NCI-H1436 treated with DMSO at 0.1 percent for 48 hours (cell line): ENCODE measurements around the gene PTEN.
A peak's percentile ranks its signal among the peaks of the same experiment; 100 is the strongest.
"Not testable (repeated sequence)": the region's sequence is repeated elsewhere in the genome, so short reads cannot be mapped to it uniquely, and the experiment has no call there.

Experiments
- DNase-seq: peaks from one replicate; lab custom pipeline; 2025; lab: John Stamatoyannopoulos, UW

Gene PTEN

DNA sequence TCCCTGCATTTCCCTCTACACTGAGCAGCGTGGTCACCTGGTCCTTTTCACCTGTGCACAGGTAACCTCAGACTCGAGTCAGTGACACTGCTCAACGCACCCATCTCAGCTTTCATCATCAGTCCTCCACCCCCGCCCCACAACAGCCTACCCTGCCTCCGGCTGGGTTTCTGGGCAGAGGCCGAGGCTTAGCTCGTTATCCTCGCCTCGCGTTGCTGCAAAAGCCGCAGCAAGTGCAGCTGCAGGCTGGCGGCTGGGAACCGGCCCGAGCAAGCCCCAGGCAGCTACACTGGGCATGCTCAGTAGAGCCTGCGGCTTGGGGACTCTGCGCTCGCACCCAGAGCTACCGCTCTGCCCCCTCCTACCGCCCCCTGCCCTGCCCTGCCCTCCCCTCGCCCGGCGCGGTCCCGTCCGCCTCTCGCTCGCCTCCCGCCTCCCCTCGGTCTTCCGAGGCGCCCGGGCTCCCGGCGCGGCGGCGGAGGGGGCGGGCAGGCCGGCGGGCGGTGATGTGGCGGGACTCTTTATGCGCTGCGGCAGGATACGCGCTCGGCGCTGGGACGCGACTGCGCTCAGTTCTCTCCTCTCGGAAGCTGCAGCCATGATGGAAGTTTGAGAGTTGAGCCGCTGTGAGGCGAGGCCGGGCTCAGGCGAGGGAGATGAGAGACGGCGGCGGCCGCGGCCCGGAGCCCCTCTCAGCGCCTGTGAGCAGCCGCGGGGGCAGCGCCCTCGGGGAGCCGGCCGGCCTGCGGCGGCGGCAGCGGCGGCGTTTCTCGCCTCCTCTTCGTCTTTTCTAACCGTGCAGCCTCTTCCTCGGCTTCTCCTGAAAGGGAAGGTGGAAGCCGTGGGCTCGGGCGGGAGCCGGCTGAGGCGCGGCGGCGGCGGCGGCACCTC lies at the start of gene PTEN, which contains the start of gene KLLN:
TSS of gene PTEN (plus strand) at position 573 of the 891 bp plus-strand sequence. CDS start 845 bp downstream, outside the sequence.
TSS of gene KLLN (minus strand) at position 481 of the 891 bp plus-strand sequence. CDS start 1,046 bp downstream, outside the sequence.
- DNase-seq: peak; percentile 49

DNA sequence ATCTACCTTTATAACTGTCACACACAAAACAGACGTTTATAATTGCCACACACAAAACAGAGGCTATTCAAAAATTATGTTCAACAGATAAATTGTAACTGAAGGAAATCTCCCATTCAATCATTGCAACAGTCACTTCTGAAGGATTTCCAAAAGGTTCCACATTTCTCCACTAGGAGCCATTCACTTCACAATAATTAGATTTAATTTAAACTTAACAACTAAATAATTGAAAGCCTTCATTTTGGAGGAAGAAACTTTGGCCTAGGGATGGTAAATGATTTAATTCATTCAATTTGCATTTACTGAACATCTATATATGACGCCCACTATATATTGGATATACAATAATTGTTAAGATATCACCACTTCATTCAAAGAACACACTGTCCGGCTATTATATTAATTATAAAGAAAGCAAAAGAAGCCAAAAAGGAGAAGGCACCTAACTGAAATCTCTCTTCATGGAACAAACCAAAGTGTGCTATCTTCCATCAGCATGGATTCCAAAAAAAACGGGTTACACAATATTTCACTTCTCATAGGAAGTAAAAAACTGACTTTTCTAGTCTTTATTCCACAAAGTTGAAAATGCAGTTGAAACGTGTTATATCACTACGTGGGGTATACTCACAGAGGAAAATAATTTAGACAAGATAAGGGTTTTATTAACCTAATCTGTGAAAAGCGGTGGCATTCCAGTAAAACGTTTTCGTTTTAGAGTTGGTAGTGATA lies 47.1 kb upstream of the PTEN start:
- DNase-seq: no peak

DNA sequence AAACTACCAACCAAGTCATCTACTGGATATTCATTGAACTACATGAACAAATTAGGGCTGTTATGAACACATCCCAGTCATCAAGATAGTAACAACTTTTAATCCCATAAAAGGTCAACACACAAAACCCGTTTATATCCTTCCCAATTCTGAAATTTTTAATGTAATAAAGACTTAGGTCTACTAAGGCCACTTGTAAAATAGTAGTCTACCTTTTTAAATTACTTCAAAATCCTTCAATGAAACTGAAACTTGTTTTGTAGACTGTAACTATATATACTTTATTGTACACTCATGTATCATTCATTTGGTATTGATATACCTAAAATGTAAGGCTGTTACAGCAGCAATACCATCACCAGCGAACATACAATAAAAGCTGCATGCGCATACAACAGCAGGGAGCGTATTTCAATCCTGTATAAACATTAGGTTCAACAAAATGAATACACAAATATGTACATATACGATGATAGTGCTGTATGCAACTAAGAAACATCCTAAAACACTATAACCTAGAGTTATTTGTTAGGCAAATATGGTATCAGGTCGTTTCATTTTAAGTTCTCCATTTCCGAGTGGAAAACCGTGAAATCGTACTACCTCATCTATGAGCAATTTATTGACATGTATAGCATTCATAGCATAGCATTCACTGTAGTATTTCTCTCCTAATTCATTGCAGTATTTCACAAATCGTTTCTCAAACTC lies 46.4 kb upstream of the PTEN start:
- DNase-seq: no peak

DNA sequence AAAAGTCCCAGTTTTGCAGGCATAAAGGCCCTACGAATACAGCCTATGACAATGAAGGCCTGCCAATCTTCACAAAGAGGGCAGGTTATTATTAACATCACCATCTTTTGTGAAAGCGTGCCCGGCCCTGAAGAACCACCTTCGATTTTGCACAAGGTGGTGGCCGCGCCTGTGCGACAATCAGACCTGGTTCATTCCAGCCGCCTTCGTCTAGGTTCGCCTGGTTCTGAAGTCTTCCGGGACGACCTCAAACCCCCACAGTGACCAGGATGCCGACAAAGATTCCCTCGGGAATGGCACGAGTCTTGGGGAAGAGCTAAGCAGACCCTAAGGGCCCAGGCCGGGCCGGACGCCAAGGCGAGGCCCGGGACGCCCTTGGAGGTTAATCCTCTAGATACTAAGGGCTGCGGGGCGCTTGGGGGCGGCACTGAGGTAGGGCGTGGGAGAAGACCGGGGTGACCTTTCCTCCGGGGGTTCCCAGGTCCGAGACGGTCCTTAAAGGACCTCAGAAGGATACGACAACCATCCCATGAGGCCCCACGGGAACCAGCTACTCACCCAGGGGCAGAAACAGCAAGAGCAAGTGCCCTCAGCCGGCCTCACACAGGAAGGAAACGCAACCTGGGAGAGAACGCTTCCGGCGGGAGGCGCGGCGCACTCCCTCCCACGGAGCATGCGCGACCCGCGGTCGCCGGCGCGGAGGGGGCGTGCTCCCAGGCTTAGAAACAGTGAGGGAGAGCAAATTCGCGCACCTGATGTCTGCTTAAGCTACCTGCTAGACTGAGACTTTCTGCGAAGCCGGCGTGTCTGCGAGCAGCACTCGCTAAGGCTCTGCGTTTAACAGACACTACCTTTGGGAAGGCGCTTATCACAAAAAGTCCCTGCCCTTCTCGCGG lies 45.6 kb upstream of the PTEN start, which contains the start of gene ATAD1:
TSS of gene ATAD1 (minus strand) at position 618 of the 896 bp plus-strand sequence. CDS start 3,627 bp downstream, outside the sequence.
- peak; percentile 31 for DNase-seq

DNA sequence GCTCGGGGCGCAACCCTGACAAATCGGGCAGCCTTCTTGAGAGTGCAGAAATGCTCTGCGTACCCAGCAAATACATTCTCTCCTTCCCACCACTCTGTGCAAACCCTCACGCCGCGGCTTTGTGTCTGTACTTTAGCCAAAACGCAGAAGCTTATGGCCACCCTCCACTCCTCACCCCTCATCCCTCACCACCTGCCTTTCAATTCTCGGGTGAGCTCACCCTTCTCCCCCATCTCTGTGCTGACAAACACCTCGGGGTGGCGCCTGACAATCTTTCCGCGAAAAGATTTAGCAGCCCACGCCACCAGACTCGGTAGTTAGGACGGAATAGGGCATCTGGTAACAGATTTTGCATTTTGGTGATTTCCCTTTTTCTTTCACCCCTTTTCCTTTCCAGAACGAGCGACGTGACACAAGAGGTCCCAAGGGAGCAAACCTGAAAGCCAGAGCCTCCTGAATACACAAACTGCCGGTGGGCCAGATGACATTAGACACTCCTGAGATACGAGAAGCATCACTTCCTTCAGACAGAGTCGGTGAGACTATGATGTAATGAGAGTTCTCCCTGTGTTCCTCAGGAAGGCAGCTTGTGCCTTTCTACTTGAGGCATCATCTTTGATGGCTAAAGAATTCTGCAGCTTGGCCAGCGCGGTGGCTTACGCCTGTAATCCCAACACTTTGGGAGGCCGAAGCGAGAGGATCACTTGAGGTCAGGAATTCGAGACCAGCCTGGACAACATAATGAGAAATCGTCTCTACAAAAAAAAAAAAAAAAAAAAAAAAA lies 44.7 kb upstream of the PTEN start:
- peak; percentile 49 for DNase-seq

DNA sequence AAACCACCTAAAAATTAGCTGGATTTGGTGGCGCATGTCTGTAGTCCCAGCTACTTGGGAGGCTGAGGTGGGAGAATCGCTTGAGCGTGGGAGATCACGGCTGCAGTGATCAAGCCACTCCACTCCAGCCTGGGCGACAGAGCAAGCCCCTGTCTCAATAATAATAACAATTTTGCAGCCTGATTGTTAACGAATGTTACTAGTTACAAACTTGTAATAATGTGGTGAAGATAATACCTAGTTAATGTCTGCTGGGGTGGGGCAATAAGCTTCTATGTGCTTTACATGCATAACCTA lies 44.2 kb upstream of the PTEN start:
- no peak for DNase-seq

DNA sequence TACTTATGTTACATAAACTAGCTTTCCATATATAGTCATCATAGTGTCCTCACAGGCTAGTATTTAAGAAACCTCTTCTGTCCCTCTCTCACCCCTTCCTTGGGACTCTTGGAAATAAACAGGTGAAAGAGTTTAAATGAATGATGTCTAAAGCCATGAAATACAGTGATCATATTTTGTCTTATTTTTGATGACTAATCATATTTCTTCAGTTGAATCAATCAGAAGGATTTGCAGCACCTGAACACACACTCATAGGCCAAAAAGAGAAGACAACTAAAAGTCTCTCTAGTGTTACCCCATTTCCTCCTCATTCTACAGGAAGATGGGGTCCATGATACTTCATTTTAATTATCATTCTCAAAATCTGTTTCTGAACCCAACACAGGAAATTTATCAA lies 36.8 kb upstream of the PTEN start:
- DNase-seq: no peak

DNA sequence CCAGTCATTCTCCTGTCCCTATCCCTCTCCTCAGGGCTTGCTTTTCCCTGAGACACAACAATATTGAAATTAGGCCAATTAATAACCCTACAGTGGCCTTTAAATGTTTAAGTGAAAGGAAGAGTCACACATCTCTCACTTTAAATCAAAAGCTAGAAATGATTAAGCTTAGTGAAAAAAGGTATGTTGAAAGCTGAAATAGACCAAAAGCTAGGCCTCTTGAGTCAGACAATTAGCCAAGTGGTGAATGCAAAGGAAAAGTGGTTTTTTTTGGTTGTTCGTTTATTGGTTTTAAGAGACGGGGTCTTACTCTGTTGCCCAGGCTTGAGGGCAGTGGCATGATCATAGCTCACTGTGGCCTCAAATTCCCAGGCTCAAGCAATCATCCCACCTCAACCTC lies 35.7 kb upstream of the PTEN start:
- no peak for DNase-seq

DNA sequence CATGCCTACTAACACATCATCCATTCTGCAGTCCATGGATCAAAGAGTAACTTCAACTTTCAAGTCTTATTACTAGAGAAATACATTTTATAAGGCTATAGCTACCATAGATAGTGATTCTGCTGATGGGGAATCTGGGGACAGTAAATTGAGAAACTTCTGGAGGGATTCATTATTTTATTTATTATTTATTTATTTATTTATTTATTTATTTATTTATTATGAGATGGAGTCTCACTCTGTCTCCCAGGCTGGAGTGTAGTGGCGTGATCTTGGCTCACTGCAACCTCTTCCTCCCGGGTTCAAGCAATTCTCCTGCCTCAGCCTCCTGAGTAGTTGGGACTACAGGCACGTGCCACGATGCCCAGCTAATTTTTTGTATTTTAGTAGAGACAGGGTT lies 34.4 kb upstream of the PTEN start:
- not testable (repeated sequence) for DNase-seq

DNA sequence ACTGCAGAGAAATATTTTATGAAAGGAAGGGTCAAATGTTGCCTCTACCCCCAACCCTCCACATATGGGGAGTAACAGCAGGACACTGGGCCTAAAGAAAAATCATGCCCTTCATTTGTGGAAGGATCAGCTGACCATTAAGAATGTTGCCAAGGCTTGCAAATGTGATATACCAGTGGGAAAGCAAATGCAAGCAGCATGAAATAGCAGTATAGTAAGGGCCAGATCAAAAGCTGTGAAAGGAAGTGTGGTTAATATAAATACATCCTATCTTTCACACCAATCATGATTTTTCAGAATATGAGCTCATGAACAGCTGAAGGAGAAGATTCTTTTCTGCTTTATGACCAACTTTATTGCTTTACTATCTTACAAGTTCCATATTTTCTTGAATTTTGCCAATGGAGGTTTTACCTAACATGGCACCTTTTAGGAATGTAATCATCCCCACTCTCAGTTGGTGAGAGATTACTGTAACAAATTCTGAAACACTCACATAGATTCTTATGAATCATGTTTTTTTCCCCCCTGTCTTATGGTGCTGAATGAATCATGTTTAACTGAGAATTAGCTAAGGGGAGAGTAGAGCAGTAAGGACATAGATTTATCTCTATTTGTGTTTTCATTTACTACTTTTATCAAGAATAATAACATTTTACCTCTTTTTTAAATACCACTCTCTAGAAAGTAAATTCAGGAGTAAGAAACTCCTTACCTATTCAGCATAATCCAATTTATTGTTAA lies 33.3 kb upstream of the PTEN start:
- DNase-seq: no peak

DNA sequence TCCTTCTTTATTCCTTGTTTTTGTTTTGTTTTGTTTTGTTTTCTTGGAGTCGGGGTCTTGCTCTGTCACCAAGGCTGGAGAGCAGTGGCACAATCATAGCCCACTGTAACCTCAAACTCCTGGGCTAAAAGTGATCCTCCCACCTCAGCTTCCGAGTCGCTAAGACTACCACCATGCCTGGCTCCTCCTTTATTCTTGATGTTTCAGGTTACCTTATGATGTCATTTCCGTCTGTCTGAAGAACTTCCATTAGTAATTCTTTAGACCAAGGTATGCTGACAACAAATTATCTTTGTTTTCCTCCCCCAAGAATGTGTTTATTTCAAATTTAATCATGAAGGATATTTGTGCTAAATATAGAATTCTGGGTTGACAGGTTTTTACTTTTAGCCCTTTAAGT lies 27.3 kb upstream of the PTEN start:
- DNase-seq: no peak

DNA sequence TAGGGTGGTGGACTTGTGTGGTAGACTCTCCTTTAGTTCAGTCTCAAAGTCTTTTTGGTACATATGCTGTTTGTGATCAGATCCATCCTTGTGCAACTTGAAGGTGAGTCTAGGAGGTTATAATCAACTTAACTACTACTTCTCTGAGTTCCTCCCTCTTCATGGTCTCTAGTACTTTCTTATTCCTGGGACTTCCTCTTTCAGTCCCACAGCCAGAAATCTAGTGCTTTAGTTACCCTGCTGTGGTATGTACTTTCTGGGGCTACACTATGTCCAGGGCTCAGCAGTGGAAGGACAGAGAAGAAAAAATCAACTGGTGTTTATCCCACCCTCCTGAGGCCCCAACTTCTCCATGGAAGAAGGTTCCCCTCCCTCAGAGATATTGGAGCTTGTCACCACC lies 26.0 kb upstream of the PTEN start:
- DNase-seq: no peak

DNA sequence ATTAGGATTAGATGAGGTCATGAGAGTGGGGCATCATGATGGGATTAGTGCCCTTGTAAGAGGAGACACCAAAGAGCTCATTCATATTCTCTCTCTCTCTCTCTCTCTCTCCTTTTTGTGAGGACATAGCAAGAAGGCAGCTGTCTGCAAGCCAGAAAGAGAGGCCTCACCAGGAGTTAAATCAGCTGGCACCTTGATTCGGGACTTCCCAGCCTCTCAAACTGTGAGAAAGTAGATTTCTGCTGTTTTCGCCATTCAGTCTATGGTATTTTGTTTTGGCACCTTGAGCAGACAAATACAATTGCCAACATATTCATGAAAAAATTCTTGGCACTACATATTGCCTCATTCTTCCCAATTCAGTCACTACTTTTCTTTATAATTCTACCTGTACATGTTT lies 24.8 kb upstream of the PTEN start:
- DNase-seq: no peak

DNA sequence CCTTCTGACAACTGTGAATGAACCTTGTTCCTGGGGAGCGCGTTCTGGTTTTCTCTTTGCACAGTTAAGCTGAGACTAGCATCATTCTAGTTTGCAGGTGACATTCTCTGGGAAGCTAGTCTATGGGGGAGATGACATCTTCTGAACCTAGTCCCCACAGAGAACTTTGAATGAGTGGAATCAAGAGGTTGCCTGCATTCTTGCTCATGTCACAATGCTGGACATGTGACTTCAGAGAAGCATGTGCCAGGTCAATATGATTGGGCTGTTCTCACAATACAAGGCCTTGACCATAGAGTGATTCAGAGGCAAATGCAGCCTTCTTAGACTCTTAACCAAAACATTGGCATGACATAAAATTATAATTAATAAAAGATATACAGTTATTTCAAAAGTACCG lies 22.2 kb upstream of the PTEN start:
- no peak for DNase-seq

DNA sequence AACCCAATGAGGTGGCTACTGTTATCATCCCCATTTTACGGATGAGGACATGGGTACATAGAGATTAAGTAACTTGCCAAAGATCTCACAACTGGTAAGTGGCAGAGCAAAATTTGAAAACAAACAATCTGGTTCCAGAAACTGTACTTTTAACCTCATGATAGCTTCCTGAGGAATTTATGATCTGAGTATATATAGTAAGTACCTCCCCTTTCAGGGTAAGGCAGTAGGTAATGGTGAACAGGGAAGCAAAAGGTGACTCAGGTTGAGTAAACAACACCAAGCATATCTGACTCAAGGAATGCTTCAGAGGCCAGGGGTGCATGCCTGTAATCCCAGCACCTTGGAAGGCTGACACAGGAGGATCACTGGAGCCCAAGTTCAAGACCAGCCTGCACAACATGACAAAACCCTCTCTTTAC lies 21.2 kb upstream of the PTEN start:
- no peak for DNase-seq

DNA sequence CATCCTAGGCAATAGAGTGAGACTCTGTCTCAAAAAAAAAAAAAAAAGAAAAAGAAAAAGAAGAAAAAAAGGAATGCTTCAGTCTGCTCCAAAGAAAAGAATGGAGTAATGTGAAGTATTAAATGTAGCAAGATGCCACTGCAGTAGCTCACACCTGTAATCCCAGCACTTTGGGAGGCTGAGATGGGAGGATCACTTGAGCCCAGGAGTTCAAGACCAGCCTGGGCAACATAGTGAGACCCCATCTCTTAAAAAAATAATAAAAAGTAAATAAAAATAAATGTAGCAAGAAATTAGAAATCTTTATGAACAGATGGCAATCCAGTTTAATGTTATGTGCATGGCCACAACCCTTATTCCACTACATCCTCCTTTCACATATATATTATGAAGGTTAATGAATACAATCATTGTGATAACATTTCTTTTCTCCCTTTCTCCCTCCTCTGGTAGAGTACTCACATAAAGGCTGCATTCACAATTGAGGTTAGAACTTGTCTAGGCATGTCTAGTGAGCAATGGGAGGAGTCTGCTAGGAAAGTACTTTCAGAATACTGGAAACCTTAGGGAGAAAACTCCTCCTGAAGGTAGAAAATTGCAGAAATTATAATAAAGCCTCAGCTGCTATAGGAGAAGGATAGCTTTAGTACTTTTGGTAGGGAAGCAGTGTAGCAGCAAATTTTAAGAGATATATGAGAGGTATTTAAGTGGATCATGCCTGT lies 20.5 kb upstream of the PTEN start:
- DNase-seq: no peak

DNA sequence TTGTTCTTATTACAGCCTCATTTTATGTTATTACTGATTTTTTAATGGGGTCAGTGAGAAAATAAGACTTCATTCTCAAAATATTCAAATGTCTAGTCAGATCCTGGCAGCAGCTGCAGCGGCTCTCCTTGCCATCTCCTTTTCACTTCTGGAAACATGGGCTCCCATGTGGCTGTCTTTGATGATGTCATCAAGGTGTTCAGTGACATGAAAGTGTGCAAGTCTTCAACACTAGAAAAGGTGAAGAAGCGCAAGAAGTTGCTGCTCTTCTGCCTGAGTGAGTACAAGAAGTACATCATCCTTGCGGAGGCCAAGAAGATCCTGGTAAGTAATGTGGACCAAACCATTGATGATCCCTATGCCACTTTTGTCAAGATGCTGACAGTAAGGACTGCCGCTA lies 19.7 kb upstream of the PTEN start:
- DNase-seq: no peak

DNA sequence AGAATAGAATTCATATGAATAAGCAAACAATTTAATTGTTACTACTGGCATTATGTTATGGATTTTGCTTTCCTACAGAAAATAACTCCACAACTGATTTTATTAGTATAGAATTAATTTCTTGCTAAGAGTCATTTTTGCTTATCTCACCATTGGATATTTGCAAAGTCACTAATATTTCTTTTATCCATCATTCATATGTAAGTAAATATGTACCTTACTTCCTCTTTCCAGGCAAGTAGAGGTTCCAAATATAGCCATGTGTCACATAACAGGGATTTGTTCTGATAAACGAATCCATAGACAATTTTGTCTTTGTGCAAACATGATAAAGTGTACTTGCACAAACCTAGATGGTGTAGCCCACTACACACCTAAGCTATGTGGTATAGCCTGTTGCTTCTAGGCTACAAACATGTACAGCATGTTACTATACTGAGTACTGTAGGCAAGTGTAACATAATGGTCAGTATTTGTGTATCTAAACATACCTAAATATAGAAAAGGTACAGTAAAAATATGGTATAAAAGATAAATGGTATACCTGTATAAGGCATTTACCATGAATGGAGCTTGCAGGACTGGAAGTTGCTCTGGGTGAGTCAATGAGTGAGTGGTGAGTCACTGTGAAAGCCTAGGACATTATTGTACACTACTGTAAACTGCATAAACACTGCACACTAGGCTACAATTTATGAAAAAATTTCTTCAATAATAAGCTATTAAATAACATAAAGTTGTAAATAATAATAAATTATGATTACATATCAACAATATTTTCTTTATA lies 18.4 kb upstream of the PTEN start:
- no peak for DNase-seq

DNA sequence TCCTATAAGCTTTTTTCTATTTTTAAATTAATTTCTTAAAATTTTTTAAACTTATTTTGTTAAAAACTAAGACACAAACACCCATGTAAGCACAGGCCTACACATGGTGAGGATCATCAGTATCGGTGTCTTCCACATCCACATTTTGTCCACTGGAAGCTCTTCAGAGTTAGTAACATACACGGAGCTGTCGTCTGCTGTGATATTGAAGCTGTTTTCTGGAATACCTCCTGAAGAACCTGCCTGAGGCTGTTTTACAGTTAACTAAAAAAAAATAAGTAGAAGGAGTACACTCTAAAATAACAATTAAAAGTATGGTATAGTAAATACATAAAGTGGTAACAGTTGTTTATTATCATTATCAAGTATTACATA lies 17.8 kb upstream of the PTEN start:
- no peak for DNase-seq
